HG03354 (cell line): Measurements from ENCODE around the gene MDM4.
"Not testable (repeated sequence)": the region's sequence is repeated elsewhere in the genome, so short reads cannot be mapped to it uniquely, and the experiment has no call there.

Experiments used
- ATAC-seq: cut with Tn5 transposase; IDR thresholded peaks from one replicate; pipeline ENCODE4 v1.9.1; 2021; ENCODE audit warnings: mild to moderate bottlenecking; ENCODE audit not compliant: unreplicated experiment, poor library complexity, severe bottlenecking

Gene MDM4

GRCh38 chr1:204516180-204516879 is at the start of gene MDM4:
MDM4 (plus strand) TSS chr1:204516406; CDS start chr1:204525519, 9,113 bp downstream.
- peak; percentile 77 for ATAC-seq

GRCh38 chr1:204466416-204467405 is 49.5 kb upstream of the MDM4 start:
- ATAC-seq = no peak

- ATAC-seq = no peak
Measured at GRCh38 chr1:204468206-204468605, 48.0 kb upstream of the MDM4 start.

GRCh38 chr1:204468766-204469302 is 47.4 kb upstream of the MDM4 start:
- ATAC-seq = no peak

GRCh38 chr1:204469304-204469703 is 46.9 kb upstream of the MDM4 start:
- no peak for ATAC-seq

- no peak for ATAC-seq
Measured at GRCh38 chr1:204471687-204472086, 44.5 kb upstream of the MDM4 start.

GRCh38 chr1:204472660-204473059 is 43.5 kb upstream of the MDM4 start:
- no peak for ATAC-seq

- ATAC-seq = no peak
Measured at GRCh38 chr1:204473400-204473965, 42.7 kb upstream of the MDM4 start.

- ATAC-seq = no peak
Measured at GRCh38 chr1:204475656-204476432, 40.4 kb upstream of the MDM4 start.

GRCh38 chr1:204476563-204476962 is 39.6 kb upstream of the MDM4 start:
- ATAC-seq = no peak

- ATAC-seq = no peak
Measured at GRCh38 chr1:204477036-204477740, 39.0 kb upstream of the MDM4 start.

GRCh38 chr1:204478172-204478899 is 37.9 kb upstream of the MDM4 start:
- no peak for ATAC-seq

GRCh38 chr1:204478921-204479320 is 37.3 kb upstream of the MDM4 start:
- no peak for ATAC-seq

- no peak for ATAC-seq
Measured at GRCh38 chr1:204479387-204480136, 36.6 kb upstream of the MDM4 start.

GRCh38 chr1:204480515-204480914 is 35.7 kb upstream of the MDM4 start:
- peak; percentile 76 for ATAC-seq

GRCh38 chr1:204483791-204484190 is 32.4 kb upstream of the MDM4 start:
- ATAC-seq = no peak

- ATAC-seq = not testable (repeated sequence)
Measured at GRCh38 chr1:204486513-204487255, 29.5 kb upstream of the MDM4 start.
